ENCODE results near the gene VASN. TPM values are rescaled to one million over a fixed set of nuclear protein-coding genes. Genes with fewer than 3 reads are reported as not detected.

VASN gene
- total RNA-seq, 1 donor from 2014 or later: 3.1 TPM

- no peak for TF ChIP-seq EZH2phosphoT487 (IDR thresholded peaks at IDR 0.05)
- TF ChIP-seq, protein P1, sequence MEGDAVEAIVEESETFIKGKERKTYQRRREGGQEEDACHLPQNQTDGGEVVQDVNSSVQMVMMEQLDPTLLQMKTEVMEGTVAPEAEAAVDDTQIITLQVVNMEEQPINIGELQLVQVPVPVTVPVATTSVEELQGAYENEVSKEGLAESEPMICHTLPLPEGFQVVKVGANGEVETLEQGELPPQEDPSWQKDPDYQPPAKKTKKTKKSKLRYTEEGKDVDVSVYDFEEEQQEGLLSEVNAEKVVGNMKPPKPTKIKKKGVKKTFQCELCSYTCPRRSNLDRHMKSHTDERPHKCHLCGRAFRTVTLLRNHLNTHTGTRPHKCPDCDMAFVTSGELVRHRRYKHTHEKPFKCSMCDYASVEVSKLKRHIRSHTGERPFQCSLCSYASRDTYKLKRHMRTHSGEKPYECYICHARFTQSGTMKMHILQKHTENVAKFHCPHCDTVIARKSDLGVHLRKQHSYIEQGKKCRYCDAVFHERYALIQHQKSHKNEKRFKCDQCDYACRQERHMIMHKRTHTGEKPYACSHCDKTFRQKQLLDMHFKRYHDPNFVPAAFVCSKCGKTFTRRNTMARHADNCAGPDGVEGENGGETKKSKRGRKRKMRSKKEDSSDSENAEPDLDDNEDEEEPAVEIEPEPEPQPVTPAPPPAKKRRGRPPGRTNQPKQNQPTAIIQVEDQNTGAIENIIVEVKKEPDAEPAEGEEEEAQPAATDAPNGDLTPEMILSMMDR (IDR thresholded peaks at IDR 0.05): peak; percentile 30
- Histone ChIP-seq H4K20me1 (ENCODE audit: low read depth) (no peaks in the 10 kb centered on the region), H3K79me2 (ENCODE audit: low read depth) (no peaks in the 10 kb centered on the region), H3K27me3 (no peaks in the 10 kb centered on the region), H2AFZ (replicated peaks) (no peak overlapping the region), H3K36me3 (no peaks in the 10 kb centered on the region), H3K27ac (no peak overlapping the region), H3K9ac (no peak overlapping the region), H3K4me1 (peaks cover 51% of the 10 kb centered on the region), H3K9me3 (ENCODE audit: low read depth) (no peaks in the 10 kb centered on the region), H3K4me3 (no peak overlapping the region), H3F3A (ENCODE audit: low read depth) (peaks cover 28% of the 10 kb centered on the region), H3K4me2 (no peak overlapping the region)
- DNase-seq (ENCODE audit: low spot score): peak; percentile 50
- Mint-ChIP-seq H3K27me3 (ENCODE audit: insufficient read depth, low read depth) (peaks cover 10% of the 10 kb centered on the region), H3K27ac (peak overlapping the region; percentile 87), H3K4me3 (peak overlapping the region; percentile 48), H3K36me3 (peaks cover 1% of the 10 kb centered on the region), H3K9me3 (no peaks in the 10 kb centered on the region), H3K4me1 (peaks cover 44% of the 10 kb centered on the region)
Observed at GRCh38 chr16:4390266-4391260, 18.9 kb downstream of the VASN start.

GRCh38 chr16:4391631-4392381 lies 20.2 kb downstream of the VASN start:
- Histone ChIP-seq H4K20me1 (ENCODE audit: low read depth) (no peaks in the 10 kb centered on the region), H2AFZ (replicated peaks) (no peak overlapping the region), H3K79me2 (ENCODE audit: low read depth) (no peaks in the 10 kb centered on the region), H3K4me1 (peaks cover 51% of the 10 kb centered on the region), H3K27me3 (no peaks in the 10 kb centered on the region), H3K4me2 (peak overlapping the region; percentile 47), H3F3A (ENCODE audit: low read depth) (peaks cover 28% of the 10 kb centered on the region), H3K9ac (no peak overlapping the region), H3K4me3 (no peak overlapping the region), H3K27ac (peak overlapping the region; percentile 38), H3K9me3 (ENCODE audit: low read depth) (no peaks in the 10 kb centered on the region), H3K36me3 (no peaks in the 10 kb centered on the region)
- Mint-ChIP-seq H3K36me3 (peaks cover 2% of the 10 kb centered on the region), H3K9me3 (no peaks in the 10 kb centered on the region), H3K27me3 (ENCODE audit: insufficient read depth, low read depth) (peaks cover 8% of the 10 kb centered on the region), H3K27ac (no peak overlapping the region), H3K4me3 (no peak overlapping the region), H3K4me1 (peaks cover 42% of the 10 kb centered on the region)
- peak; percentile 67 for DNase-seq (ENCODE audit: low spot score)
- TF ChIP-seq, protein P1 (IDR thresholded peaks at IDR 0.05): no peak
- TF ChIP-seq EZH2 (IDR thresholded peaks at IDR 0.05) (no peak), EZH2phosphoT487 (IDR thresholded peaks at IDR 0.05) (no peak)

DNA sequence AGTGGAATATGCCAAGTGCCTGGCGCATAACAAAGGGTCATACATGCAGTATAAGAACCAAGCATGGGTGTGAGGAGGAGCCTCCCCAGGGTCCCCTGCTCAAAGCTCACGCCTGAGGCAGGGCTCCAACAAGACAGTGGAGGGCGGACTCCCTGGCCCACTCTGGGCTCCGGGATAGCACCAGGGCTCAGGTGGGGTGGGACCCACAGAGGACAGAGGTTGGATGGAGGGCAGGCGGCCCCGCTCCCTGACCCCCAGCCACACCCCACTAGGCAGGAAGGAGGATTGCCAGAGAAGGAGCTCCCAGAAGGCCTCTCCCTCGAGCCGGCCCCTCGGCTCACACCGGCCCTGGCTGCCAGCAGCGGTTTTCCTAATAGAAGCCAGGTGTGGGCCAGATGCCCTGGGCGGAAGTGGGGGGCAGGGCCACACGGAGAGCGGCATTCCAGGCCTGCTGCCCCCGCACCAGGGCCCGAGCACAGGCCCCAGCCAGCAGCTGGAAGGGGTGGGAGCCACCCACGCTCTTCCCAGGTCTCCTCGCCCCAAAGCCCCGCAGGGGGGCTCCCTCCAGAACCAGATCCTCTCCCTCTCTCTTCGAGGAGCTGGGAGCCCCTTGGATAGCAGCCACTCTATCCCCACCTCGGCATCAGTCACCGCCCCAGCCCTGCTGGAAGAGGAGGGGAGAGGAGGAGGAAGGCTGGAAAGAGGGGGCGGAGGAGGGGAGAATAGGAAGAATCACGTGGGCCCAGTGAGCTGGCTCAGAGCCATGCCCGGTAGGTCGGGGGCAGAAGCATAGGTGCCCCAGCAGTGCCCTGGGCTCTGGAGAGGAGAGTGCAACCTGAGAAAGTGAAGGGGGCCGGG lies 21.0 kb downstream of the VASN start:
- H3F3A ChIP-seq (ENCODE audit: low read depth): peaks cover 28% of the 10 kb centered on the region
- H3K4me2 ChIP-seq: peak overlapping the region; percentile 45

More for the DNA sequence above, 21.0 kb downstream of the VASN start:
- Mint-ChIP-seq H3K4me3 (peak overlapping the region; percentile 46), H3K9me3 (no peaks in the 10 kb centered on the region), H3K4me1 (peaks cover 39% of the 10 kb centered on the region), H3K27ac (peak overlapping the region; percentile 94), H3K27me3 (ENCODE audit: insufficient read depth, low read depth) (peaks cover 8% of the 10 kb centered on the region), H3K36me3 (peaks cover 2% of the 10 kb centered on the region)
- DNase-seq (ENCODE audit: low spot score): peak; percentile 68
- no peak overlapping the region for H3K9ac ChIP-seq
- no peaks in the 10 kb centered on the region for H3K79me2 ChIP-seq (ENCODE audit: low read depth)
- H3K27me3 ChIP-seq: no peaks in the 10 kb centered on the region
- H3K36me3 ChIP-seq: no peaks in the 10 kb centered on the region
- peaks cover 51% of the 10 kb centered on the region for H3K4me1 ChIP-seq
- H3K4me3 ChIP-seq: no peak overlapping the region
- peak overlapping the region; percentile 48 for H2AFZ ChIP-seq (replicated peaks)
- no peaks in the 10 kb centered on the region for H4K20me1 ChIP-seq (ENCODE audit: low read depth)
- no peaks in the 10 kb centered on the region for H3K9me3 ChIP-seq (ENCODE audit: low read depth)
- H3K27ac ChIP-seq: peak overlapping the region; percentile 50
- TF ChIP-seq EZH2 (IDR thresholded peaks at IDR 0.05) (no peak), EZH2phosphoT487 (IDR thresholded peaks at IDR 0.05) (no peak)
- TF ChIP-seq, protein P1 (IDR thresholded peaks at IDR 0.05): no peak

Measured in neural progenitor cell (in vitro differentiated cells).